ENCODE measurements around the gene WNK2. TPM values are rescaled to one million over a fixed set of nuclear protein-coding genes. Genes with fewer than 3 reads are reported as not detected.
"Not testable (repeated sequence)": the region's sequence is repeated elsewhere in the genome, so short reads cannot be mapped to it uniquely, and the experiment has no call there.

The WNK2 gene
- total RNA-seq, 4 donors from 2014 or later: 18.6 to 89.9 (median 40.8) TPM

DNA sequence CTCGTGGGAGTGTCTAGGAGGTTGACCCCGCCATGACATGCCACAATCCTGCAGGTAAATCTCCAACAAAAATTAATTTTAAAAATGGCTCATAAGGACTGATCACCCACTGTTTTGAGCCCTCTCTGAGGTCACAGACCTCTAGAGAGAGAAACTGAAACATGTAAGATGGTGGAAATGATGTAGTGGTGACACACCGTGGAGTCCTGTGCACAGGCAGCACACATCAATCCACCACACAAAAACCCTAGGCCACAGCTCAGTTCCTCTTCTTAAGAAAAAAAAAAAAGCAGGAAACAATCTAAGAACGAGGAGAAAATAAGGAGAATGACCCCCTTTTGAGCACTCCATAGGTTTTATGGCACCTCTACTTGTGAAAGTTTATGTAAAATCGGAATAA lies 173.7 kb downstream of the WNK2 start:
- 81% methylated on average over 5 of the region's 5 CpGs for WGBS
- intact Hi-C loops (cut with DNase I): no loop called here
- peaks cover 0 to 7% (median 0%) of the 10 kb centered on the region in 4 donors for H3K9me3 ChIP-seq
- TF ChIP-seq EP300 (IDR thresholded peaks at IDR 0.05) (no peak), POLR2A (IDR thresholded peaks at IDR 0.05; ENCODE audit: low read depth) (no peak), POLR2AphosphoS5 (IDR thresholded peaks at IDR 0.05) (no peak)
- TF ChIP-seq, protein P1, sequence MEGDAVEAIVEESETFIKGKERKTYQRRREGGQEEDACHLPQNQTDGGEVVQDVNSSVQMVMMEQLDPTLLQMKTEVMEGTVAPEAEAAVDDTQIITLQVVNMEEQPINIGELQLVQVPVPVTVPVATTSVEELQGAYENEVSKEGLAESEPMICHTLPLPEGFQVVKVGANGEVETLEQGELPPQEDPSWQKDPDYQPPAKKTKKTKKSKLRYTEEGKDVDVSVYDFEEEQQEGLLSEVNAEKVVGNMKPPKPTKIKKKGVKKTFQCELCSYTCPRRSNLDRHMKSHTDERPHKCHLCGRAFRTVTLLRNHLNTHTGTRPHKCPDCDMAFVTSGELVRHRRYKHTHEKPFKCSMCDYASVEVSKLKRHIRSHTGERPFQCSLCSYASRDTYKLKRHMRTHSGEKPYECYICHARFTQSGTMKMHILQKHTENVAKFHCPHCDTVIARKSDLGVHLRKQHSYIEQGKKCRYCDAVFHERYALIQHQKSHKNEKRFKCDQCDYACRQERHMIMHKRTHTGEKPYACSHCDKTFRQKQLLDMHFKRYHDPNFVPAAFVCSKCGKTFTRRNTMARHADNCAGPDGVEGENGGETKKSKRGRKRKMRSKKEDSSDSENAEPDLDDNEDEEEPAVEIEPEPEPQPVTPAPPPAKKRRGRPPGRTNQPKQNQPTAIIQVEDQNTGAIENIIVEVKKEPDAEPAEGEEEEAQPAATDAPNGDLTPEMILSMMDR (IDR thresholded peaks at IDR 0.05): no peak
- H3K27ac ChIP-seq (replicated peaks in 1 of 4): no peak overlapping the region
- H3K4me3 ChIP-seq: no peak overlapping the region
- no peaks in the 10 kb centered on the region for H3K27me3 ChIP-seq
- no peak for DNase-seq (ENCODE audit: extremely low spot score)
- H3K36me3 ChIP-seq: no peaks in the 10 kb centered on the region
- peaks cover 0 to 10% (median 5%) of the 10 kb centered on the region in 4 donors for H3K4me1 ChIP-seq

DNA sequence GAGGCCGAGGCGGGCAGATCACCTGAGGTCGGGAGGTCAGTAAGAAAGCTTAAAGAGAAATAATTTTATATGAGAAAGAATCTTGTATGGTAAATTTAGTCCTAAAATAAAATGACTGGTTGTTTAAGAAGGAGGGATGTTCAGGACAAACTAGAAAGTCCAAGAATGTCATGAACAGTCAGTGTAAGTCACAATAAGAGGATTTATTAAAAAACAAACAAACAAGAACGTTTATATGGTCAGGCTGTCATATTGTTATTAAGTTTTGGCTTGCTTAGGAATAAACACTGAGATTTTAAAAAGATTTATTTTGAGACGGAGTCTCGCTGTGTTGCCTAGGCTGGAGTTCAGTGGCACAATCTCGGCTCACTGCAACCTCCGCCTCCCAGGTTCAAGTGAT lies 176.0 kb downstream of the WNK2 start:
- H3K36me3 ChIP-seq; DNase-seq (ENCODE audit: extremely low spot score); intact Hi-C loops (cut with DNase I); H3K9me3 ChIP-seq; H3K4me1 ChIP-seq; H3K4me3 ChIP-seq; H3K27ac ChIP-seq (replicated peaks in 1 of 4); H3K27me3 ChIP-seq: not testable (repeated sequence)
- WGBS: 74% methylated on average over 8 of the region's 8 CpGs

DNA sequence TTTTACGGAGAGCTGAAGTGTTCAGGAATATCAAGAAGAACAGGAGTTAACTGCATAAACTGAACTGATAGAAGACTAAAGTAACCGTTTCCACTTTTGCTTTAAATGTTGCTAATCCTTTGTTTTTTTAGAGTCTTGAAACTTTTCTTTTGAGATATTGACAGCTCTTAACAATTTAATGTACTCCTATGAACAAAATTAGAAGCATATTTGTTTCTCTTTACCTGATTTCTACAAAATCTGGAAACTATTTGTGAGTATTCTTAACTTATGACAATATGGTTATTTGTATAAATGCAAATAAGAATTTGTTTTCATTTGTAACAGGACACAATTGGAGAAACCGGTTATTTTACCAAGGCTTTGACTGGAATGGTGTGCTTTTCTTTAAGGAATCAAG lies 178.1 kb downstream of the WNK2 start:
- TF ChIP-seq, protein P1 (IDR thresholded peaks at IDR 0.05): no peak
- TF ChIP-seq EP300 (IDR thresholded peaks at IDR 0.05) (no peak), POLR2A (IDR thresholded peaks at IDR 0.05; ENCODE audit: low read depth) (no peak), POLR2AphosphoS5 (IDR thresholded peaks at IDR 0.05) (no peak)

DNA sequence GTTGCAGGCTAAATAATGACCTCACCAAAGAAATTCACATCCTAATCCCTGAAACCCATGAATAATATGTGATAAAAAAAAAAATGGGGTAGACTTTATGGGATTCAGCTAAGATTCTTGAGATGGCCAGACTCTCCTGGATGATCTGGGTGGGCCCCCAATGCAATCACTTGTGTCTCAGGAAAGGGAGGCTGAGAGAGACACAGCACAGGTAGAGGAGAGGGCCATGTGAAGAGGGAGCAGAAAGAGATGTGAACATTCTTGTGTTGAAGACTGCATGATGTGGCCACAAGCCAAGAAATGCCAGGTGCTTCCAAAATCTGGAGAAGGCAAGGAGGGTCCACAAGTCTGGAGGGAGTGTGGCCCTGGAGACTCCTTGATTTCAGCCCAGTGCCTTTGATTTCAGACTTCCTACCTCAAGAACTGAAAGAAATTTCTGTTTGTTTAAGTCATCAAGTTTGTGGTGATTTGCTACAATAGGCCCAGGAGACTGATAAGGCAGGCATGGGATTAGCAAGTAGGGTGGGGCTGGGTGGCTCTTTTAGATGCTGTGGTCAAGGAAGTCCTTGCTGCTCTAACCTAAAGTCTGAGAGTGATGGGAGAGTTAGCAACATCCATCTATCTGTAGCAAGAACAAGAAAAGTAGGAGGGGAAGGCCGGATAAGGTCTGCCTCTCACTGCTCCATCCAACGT lies 180.9 kb downstream of the WNK2 start:
- intact Hi-C loops (cut with DNase I): no loop called here

More for the DNA sequence above, 178.1 kb downstream of the WNK2 start:
- 62% methylated on average over 3 of the region's 3 CpGs for WGBS
- no peaks in the 10 kb centered on the region for H3K36me3 ChIP-seq
- intact Hi-C loops (cut with DNase I): no loop called here
- H3K4me3 ChIP-seq: no peak overlapping the region
- no peaks in the 10 kb centered on the region for H3K4me1 ChIP-seq
- peaks cover 0 to 3% (median 0%) of the 10 kb centered on the region in 4 donors for H3K27me3 ChIP-seq
- H3K9me3 ChIP-seq: peaks cover 0 to 7% (median 0%) of the 10 kb centered on the region in 4 donors
- no peak overlapping the region for H3K27ac ChIP-seq (replicated peaks in 1 of 4)
- no peak for DNase-seq (ENCODE audit: extremely low spot score)

DNA sequence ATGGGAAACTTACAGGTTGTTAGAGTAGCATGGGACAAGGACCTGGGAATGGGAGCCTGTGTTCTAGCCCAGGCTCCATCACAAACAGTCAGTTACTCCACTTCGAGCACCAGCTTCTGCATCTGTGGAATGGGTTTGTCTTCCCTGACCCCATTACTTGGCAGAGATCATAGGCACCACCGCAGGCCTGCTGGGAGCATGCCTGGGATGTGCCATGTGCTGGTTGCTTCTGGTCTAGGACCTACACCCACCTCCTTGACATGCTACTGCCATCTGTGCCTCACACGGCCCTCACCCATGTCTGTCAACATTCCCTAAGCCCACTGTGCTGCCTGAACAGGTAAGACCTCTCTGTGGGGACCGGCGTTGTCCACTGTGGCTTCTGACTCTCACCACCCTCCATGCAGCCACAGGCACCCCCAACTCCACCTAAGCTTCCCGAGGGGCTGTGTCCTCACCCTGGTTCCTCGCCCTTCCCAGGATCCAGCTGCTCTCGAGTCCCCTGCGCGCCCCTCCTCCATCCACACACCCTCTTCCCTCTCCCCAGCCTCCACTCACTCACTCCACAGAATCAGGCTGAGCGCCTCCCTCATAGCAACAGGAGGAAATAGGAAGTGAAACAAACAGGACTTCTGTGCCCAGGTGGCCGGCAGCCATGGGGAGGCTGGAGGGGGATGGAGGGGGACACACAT lies 181.6 kb downstream of the WNK2 start:
- Histone ChIP-seq H3K4me3 (no peak overlapping the region), H3K27ac (replicated peaks in 1 of 4) (no peak overlapping the region), H3K27me3 (peaks cover 0 to 3% (median 0%) of the 10 kb centered on the region in 4 donors), H3K36me3 (no peaks in the 10 kb centered on the region), H3K4me1 (no peaks in the 10 kb centered on the region), H3K9me3 (peaks cover 0 to 7% (median 0%) of the 10 kb centered on the region in 4 donors)
- intact Hi-C loops (cut with DNase I): no loop called here
- 73% methylated on average over 12 of the region's 12 CpGs for WGBS
- no peak for TF ChIP-seq POLR2AphosphoS5 (IDR thresholded peaks at IDR 0.05)
- no peak for DNase-seq (ENCODE audit: extremely low spot score)

More for the DNA sequence above, 180.9 kb downstream of the WNK2 start:
- Histone ChIP-seq H3K4me1 (no peaks in the 10 kb centered on the region), H3K9me3 (peaks cover 0 to 7% (median 0%) of the 10 kb centered on the region in 4 donors), H3K27ac (replicated peaks in 1 of 4) (no peak overlapping the region), H3K36me3 (no peaks in the 10 kb centered on the region), H3K27me3 (peaks cover 0 to 3% (median 0%) of the 10 kb centered on the region in 4 donors), H3K4me3 (no peak overlapping the region)
- no peak for DNase-seq (ENCODE audit: extremely low spot score)
- WGBS: 84% methylated on average over 2 of the region's 2 CpGs
- TF ChIP-seq EP300 (IDR thresholded peaks at IDR 0.05): no peak
- no peak for TF ChIP-seq POLR2A (IDR thresholded peaks at IDR 0.05; ENCODE audit: low read depth)
- TF ChIP-seq, protein P1 (IDR thresholded peaks at IDR 0.05): no peak
- no peak for TF ChIP-seq POLR2AphosphoS5 (IDR thresholded peaks at IDR 0.05)

All from esophagus muscularis mucosa (tissue), 4 donors.